GM18526 (cell line): ENCODE measurements around the gene HLA-B.

Experiments
- POLR2A ChIP-seq: IDR thresholded peaks from 3 replicates; pipeline ENCODE4 v1.6.1; 2011; ENCODE audit not compliant: insufficient read length; ENCODE audit errors: extremely low read depth

The HLA-B gene

DNA sequence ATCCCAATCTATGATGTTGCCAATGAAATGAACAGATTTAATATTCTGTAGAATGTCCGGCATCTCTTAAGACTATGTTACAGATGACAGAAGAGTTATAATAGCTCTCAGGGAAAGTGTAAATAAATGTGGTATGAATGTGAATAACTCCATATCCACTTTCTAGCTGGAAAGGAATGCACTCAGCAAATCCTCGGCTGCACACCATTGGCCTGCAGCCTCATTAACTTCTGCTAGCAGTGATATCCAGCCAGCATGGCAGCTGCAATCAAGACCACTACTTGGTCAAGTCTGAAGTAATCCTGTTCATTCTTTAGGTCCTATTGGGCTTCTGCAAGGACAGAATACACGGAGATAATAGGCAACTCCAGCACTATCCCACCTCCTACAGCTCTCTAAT lies 29.1 kb upstream of the HLA-B start:
- TF ChIP-seq POLR2A, result no peak

DNA sequence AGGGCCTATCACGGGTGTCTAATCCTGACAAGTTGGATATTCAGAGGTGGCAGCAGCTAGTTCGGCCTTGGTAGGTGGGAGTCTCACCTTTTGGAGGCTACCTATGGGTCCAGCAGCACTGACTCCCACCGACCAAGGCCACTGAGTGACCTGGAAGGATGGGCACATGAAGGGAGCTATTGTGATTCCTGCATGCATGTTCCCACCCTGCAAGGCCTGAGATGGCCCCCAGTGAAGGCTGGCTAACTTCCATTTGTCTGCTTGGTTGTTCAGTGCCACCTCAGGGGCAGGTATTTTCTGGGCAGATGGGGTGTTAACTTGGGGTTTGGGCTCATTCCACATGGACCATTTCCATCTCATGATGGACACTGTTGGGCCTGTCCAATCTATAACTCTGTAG lies 28.1 kb upstream of the HLA-B start:
- TF ChIP-seq POLR2A, result no peak

DNA sequence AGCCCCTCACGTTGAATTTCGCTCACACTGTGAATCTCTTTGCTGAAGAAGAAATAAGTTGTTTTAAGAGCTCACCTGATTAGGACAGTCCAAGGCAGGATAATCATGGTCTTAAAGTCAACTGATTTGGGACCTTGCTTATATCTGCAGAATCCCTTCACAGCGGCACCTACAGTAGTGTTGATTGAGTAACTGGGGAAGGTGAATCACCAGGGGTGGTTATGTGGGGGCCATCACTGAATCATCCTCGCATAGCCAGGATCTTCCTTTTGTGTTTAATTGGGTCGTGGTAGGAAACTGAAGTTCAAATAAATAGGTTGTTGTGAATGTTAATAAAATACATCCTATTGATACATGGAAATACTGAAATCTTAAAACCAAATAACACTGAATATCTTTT lies 26.2 kb upstream of the HLA-B start:
- no peak for TF ChIP-seq POLR2A

DNA sequence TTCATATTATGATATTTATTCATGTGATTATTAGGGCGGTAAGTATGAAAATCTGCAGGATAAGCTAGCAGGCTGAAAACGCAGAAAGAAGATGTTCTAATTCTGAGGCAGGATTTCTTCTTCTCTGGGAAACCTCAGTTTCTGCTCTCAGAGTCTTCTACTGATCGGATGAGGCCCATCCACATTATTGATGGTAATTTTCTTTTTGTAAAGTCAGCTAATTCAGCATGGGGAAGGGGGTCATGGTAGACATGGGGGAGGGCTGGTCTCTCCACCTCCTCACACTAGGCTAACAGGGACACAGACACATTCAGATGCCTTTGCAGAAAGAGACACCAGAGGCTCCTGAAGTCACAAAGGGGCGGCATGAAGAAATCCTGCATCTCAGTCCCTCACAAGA lies 24.7 kb upstream of the HLA-B start:
- no peak for TF ChIP-seq POLR2A

DNA sequence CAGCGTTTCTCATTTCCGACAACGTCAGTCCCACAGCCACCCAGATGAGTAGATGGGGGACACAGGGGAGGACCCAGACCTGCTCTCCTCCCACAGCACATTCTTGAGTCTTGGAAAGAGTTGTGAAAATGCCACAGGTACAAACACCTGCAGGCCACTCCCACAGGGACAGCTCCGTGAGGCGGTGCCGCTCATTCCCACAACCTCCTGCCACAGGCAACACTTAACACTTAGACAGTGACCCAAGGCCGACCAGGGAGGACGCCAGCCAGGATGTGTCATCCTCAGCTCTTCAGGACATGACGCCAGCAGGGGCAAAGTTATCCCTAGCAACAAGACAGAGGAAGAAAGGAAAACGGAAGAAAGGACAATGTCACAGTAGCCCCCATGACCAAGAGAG lies 22.9 kb upstream of the HLA-B start:
- no peak for TF ChIP-seq POLR2A

DNA sequence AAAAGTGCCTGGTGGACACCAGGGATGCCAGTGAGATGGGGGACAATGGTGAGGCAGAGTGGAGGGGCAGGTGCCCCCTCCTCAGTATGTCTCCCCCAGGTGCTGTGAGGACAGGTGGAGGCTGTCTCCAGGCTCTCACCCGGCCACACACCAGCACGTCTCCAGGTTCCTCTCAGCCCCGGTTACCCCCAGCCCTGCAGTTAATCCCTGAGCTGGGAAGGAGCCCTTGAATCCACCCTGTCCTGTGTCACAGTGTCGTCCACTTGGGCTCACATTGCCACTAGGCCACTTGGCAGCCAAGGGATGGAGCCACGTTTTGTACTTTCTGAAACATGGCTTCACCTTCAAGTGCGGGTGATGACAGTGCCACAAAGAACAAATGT lies 21.7 kb upstream of the HLA-B start:
- no peak for TF ChIP-seq POLR2A

DNA sequence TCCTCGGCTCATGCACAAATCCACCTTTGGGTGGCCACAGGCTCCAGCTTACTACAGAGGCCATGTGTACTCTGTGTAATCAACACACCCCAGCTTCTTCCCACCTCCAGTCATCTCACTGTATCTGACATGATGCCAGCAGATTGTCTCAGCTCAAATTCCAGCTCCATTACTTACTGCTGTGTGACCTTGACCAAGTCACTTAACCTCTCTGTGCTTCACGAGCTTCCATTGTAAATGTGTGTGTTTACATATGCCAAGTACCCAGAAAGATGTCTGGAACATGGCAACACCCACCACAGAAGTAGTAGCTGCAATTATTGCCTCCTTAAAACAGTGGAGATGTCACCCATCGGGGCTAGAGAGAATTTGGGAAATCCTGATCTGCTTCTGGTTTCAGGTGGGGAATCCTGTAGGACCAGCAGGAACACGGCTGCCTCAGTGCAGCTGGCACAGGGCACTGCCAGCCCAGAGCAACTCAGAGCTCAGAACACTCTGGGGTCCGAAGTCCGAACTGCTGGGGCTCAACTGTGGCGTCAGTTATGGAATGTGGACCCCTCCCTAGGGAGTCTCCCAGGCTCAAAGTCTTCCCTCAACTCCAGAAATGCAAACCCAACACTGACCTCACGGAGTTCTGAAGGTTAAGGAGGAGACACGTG lies 21.2 kb upstream of the HLA-B start:
- TF ChIP-seq POLR2A, result no peak

DNA sequence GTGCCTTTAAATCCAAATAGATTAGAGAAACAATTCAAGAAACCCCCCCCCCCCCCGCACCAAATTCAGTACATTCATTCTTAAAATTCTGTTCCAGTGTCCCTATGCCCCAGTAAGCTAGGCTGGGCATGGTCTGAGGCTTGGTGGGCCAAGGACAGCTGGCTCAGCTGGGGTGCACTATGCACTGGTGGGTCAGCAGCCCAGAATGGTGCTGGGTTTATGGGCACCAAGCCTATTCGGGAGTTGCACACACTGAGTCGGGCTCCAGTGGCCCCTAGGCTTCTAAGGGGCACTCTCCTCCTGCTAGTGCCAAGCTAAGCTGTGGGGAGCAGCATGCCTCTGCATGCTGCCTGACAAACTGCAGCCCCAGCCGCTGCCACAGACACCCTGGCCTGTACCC lies 20.1 kb upstream of the HLA-B start:
- no peak for TF ChIP-seq POLR2A

DNA sequence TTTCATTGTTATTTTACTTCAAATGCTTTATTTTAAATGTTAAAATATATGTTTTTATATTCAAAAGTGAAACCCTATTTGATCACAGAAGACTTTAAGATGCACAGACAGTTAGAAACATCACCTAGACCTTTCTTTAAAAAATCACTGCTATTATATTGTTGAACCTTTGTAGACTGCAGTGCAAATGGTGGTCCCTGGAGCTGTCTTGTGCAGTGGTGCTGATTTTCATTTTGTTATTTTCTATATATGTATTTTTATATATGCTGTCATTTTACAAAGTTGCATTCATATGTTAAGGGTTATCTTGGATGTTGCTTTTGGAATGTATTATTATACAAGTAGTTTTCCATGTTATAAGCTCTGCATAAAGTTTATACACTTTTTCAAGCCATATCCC lies 18.7 kb upstream of the HLA-B start:
- no peak for TF ChIP-seq POLR2A

DNA sequence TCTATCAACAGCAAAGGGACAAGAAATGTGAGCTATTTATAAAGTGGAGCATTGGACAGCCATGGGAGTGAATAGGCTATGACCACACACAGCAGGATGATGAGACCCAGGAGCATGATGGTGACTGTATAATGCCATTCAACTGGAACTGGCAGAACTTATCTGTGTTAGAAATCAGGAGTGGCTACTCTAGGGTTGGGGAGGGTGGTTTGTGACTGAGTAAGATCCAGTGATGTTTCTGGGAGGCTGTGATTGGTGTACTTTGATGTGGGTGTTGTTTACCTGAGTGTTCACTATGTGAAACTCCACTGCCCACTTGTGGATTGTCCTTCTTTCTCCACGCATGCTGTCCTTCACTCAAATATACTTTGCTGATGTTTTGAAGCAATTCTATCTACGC lies 11.5 kb upstream of the HLA-B start:
- TF ChIP-seq POLR2A, result no peak

DNA sequence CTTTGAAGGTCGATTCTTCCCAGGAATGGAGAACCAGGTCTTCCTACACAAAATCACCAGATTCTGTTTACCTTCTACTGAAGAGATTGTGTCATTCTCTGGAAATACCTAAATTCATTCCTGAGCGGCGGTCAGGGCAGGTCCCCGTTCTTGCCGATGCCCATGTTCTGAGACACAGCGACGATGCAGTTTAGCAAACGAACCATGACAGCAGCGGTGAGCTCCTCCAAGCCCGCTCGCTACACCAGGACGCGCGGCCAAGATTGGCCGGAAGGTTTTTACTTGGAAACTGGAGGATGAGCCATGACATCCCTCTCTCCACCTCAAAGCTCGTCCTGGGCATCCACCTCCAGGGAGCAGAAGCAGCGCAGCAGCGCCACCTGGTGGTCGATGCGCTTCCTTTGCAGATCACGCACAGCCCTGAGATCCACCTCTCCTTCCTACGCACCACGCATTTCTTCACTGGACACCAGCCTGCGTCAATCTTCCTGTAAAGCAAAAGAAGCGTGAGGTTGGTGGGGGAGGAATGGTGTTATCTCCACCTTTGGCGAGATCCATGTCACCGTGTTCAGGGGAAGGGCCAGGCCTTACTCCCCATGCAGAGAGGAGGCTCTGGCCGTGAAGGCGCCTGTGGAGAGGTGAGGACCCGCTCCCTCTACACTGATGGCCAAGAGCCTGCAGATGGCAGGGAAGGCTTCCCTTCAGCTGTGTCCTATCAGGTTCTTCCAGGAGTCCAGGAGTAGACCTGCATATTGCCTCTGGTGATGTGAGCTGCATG lies 9.9 kb upstream of the HLA-B start:
- no peak for TF ChIP-seq POLR2A

DNA sequence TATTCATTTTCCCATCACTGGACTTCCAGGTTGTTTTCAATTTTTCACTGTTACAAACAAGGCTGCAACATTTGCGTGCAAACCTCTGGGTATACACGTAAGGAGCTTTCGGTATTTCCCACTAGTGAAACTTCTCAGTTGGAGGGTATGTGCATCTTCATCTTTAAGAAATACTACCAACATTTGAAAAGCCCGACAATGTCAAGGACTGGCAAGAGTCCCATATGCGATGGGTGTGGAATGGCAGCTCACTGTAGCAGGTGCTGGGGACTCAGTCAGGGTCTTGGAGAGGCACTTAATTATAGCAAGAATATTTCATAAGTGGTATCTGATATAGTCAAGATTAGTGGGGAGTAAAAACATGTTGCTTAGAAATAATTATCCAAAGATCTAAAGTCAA lies 8.9 kb upstream of the HLA-B start:
- no peak for TF ChIP-seq POLR2A

DNA sequence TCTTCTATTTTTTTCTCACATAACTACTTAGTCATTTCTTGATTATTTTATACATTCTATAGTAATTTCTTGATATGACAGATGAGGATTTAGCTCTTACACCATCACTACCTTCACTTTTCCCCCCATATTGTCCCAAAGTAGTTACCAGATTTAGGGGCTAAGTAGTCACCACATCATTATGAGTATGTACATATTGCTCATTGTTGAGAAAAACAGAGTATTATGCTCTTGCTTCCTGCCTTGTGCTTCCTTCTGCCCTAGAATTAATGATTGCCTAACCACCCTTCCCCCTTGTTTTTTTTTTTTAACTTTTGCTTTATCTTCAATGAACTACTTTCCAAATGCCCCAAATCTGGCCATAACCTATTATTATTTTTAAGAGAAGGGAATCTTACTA lies 6.8 kb upstream of the HLA-B start:
- TF ChIP-seq POLR2A, result no peak

DNA sequence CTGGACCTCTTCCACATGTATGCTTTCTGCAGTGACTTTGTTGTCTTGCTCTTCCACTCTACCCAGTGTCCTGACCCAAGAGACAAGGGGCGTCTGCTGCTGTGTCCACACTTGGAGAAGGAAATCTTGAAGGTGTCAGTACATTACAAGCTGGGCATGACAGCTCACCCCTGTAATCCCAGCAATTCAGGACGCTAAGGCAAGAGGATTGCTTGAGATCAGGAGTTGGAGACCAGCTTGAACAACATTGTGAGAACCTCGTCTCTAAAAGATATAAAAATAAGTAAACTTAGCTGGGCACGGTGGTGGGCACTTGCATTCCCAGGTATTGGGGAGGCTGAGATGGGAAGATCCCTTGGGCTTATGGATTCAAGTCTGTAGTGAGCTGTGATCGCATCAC lies 5.8 kb upstream of the HLA-B start:
- no peak for TF ChIP-seq POLR2A

DNA sequence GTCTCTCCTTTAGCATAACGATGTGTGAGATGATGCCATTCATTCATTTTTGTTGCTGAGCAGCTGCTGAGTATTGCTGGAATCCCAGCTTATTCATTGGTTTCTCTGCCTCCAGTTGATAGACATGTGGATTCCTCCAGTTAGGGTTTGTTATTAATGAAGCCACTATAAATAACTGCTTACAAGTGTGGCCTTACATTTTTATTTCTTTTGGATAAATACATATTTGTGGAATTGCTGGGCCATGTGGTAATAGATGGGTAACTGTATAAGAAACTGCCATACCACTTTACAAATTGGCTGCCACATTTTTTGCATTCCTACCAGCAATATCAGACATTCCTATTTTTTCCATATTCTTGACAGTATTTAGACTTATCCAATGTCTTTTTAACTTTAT lies 2.6 kb upstream of the HLA-B start:
- TF ChIP-seq POLR2A, result no peak

DNA sequence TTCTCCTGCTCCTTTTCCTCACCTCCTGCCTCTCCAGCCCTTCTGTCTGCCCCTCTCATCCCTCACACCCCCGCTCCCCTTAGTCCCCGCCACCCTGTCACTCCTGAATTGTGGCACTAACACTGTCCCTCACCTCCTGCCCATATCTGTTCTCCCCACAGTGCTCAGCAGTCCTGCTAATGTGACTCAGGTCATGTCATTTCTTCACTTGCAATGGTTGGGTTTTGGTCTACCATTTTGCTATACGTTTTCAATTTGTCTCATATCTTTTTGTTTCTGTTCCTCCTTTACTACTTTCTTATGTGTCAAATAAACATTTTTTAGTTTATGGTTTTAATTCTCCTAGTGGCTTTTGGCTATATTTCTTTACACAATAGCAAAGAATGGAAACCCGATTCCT lies 1.3 kb upstream of the HLA-B start:
- TF ChIP-seq POLR2A, result no peak

DNA sequence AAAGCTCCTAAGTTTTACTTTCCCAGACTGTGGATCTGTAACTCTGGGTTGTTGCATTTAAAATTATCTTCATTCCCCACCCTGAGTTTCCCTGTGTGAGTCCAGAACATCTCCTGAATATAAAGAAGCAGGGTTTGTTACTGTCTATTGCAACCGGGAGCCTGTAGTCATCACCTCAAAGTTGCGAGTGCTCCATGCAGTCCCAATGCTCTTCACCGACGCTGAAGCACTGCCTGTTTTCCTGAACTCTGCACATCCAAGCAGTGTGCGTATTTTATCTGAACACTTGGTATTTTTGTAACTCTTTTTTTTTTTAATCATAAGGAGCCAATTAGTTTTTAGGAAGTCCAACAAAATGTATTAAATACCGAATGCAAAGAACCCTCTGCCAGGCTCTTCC lies 907 bp upstream of the HLA-B start:
- no peak for TF ChIP-seq POLR2A
